GM10266 (cell line): Measurements from ENCODE around the gene CLBA1.

Experiments
- DNase-seq: peaks from one replicate; pipeline ENCODE4 v3.0.0; 2012; ENCODE audit errors: extremely low spot score
- CTCF ChIP-seq: IDR thresholded peaks from 2 replicates; pipeline ENCODE4 v1.5.1; 2012; ENCODE audit warnings: mild to moderate bottlenecking, low read depth; ENCODE audit not compliant: control insufficient read depth, insufficient read depth; ENCODE audit errors: missing control alignments

CLBA1 gene

GRCh38 chr14:105015905-105016304 is 30.3 kb downstream of the CLBA1 start:
- DNase-seq, result no peak

GRCh38 chr14:105018414-105018813 is 32.8 kb downstream of the CLBA1 start:
- no peak for TF ChIP-seq CTCF
- DNase-seq, result no peak

More at GRCh38 chr14:105015905-105016304, 30.3 kb downstream of the CLBA1 start:
- no peak for TF ChIP-seq CTCF

GRCh38 chr14:105019861-105020814 is 34.5 kb downstream of the CLBA1 start:
- no peak for TF ChIP-seq CTCF
- DNase-seq, result peak; percentile 67

DNA sequence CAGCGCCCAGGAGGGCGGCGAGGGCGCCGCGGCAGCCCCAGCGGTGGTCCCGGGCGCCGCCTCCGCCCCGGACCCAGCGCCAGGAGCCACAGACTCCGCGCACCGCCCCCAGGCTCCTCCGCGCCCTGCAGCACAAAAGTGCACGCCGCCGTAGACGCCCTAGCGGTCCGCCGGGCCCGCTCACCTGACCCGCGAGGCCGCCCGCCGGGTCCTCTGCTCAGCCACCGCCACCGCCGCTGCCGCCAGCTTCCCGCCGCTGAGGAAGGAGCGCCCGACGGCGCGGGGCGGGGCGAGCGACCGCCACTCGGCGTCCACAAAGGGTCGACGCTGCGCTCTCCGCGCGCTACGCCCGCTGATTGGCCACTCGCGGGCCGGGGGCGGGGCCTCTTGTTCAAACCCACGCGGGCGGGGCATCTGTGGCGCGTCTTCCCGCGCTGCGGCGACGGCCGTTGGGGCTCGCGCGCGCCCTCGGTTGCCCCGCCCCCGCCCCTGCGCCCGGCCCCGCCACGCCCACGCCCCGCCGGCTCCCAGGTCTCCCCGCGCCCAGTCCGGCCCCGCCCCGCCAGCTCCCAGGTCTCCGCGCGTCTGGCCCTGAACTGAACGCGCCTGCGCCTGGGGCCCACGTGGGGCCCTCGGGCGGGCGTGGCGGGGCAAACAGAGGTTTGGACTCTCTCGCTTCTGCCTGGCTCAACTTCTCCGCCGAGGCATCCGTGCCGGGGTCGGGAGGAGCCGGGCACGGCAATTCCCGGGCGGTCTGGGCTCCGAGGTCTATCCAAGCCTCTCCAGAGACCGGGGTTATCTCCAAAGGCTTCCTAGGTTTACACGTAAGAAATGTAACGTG is 35.4 kb downstream of the CLBA1 start, which contains the start of gene CDCA4:
CDCA4 (minus strand) TSS at position 269 of the 841 bp plus-strand sequence. CDS start 9,154 bp downstream, outside the sequence.
- peak; percentile 100 for DNase-seq
- no peak for TF ChIP-seq CTCF

DNA sequence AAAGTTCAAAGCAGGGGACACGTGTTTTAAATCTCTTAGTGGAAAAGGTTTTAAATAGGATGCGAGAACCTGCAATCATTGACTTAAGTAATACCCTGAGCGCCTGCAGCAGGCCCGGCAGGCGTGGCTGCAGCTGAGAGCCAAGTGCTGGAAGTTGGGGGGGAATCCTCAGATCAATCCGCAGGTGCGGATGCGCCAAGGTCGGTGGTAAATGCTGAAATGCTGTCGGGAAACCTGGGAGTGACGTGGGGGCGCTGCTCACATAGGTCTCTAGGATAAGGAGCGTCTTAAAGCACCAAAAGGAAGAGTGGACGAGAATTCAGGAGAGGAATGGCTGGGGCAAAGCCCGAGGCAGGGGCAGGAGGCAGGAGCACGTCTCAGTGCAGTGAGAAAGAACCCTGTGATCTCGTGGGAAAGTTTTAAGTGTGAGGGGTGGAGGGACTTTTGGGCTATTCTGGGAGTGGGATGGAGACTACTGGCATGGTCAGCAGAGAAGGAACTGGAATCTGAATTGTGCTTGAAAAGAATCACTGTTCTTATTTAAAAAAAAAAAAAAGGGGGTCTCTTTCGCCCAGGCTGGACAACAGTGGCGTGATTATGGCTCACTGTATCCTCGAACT is 36.2 kb downstream of the CLBA1 start:
- no peak for TF ChIP-seq CTCF
- no peak for DNase-seq

DNA sequence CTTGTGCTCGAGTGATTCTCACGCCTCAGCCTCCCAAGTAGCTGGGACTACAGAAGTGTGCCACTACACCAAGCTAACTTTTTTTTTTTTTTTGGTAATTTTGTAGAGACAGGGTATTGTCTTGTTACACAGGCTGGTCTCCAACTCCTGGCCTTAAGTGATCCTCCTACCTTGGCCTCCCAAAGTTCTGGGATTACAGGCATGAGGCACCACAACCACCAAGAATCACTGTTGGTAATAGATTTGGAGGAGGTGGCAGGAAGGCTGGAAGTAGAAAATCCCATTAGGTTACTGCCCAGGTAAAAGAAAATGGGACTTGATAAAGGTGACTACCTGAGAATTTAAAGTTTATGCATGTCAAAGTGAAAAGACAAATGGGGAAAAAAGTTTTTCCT is 36.7 kb downstream of the CLBA1 start:
- no peak for DNase-seq
- no peak for TF ChIP-seq CTCF

DNA sequence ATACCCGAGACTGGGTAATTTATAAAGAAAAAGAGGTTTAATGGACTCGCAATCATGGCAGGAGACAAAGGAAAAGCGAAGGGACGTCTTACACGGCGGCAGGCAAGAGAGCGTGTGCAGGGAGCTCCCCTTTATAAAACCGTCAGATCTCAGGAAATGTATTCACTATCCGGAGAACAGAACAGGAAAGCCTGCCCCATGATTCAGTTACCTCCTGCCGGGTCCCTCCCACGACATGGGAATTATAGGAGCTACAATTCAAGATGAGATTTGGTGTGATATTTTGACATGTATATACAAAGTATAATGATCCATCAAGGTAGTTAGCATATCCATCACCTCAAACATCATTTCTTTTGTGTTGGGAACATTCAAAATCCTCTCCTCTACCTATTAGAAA is 37.6 kb downstream of the CLBA1 start:
- DNase-seq, result no peak
- no peak for TF ChIP-seq CTCF
